ENCODE results near the gene HOXA10.

HOXA10 gene

DNA sequence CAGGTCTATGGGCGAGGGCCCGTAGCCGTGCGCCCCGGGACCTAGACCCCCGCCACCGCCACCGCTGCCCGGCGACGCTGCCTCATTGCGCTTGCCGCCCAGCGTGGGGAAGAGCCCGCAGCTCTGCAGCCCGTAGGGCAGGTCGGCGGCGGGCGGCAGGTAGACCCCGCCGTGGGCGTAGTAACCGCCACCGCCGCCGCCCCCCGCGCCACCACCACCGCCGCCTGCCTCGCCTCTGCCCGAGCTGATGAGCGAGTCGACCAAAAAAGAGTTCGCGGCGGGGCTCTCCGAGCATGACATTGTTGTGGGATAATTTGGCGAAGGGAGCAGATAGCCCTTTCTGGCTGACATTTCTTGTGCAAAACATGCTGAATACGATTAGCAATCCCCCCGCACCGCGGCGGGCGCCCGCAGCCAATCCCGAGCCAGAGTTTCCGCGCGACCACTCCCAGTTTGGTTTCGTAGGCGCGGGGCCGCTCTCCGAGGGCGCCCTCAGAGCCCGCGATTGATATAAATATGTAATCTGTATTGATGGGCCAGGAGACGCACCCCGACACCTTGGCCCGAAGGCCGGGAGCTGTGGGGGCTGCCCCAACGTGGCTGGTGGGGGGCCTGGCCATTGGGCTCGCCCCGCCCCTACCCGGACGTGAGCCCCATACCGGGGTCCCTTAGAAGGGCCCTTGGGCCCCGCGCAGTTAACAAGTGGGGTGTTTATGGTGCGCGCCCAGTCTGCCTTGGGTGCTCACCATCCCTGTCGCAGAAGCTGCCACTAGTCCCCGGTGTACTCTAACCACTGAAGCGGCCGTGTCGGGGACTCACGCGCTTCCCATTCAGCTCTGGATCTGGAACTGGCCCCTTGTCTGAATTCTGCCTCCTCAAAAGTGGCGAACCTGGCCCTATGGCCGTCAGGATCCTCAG lies at the start of gene HOXA10:
HOXA10 (minus strand) TSS at position 365 of the 918 bp plus-strand sequence; CDS start at position 351, 14 bp downstream.
- Histone ChIP-seq H3K4me1 (ENCODE audit: control insufficient read depth, low read depth, low read length) (no peaks in the 10 kb centered on the region), H3K27me3 (ENCODE audit: control insufficient read depth, insufficient read depth, low read length) (peaks cover 100% of the 10 kb centered on the region), H3K4me3 (ENCODE audit: low read length) (no peak within 1 kb of the TSS), H3K9me3 (ENCODE audit: control insufficient read depth, low read depth, low read length) (no peaks in the 10 kb centered on the region), H3K27ac (ENCODE audit: low read length) (no peak within 1 kb of the TSS), H3K9ac (ENCODE audit: low read length) (no peak within 1 kb of the TSS), H3K36me3 (ENCODE audit: control insufficient read depth, low read depth, low read length) (no peaks in the 10 kb centered on the region)

DNA sequence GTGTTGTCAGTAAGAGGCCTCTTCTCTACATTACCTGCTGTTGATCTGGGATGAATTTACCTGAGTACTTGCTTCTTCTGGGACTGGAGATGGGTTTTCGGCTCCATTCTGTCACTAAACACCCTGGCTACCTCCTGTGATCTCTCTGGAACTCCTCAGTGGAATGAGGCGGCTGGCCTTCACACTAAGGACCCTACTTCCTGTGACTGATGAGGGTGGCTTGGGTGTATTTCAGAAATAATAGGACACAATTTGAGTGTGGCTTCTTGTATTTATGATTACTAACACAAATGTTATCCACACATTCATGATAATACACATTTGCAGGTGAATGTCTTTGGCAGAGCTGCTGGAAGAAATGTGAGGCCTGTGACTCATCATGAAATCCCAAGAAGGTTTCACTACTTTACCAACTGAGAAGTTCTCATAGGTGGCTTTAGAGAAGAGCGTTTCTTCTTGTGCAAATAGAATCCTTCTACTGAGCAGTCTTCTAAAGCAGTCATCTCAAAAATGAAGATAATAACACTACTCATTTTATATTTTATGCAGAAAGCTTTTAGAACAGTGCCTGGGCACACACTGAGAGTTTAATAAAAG lies 47.2 kb upstream of the HOXA10 start:
- Histone ChIP-seq H3K27ac (ENCODE audit: low read length) (no peak overlapping the region), H3K27me3 (ENCODE audit: control insufficient read depth, insufficient read depth, low read length) (peaks cover 100% of the 10 kb centered on the region), H3K9me3 (ENCODE audit: control insufficient read depth, low read depth, low read length) (no peaks in the 10 kb centered on the region), H3K4me1 (ENCODE audit: control insufficient read depth, low read depth, low read length) (peaks cover 10% of the 10 kb centered on the region), H3K36me3 (ENCODE audit: control insufficient read depth, low read depth, low read length) (no peaks in the 10 kb centered on the region), H3K4me3 (ENCODE audit: low read length) (no peak overlapping the region), H3K9ac (ENCODE audit: low read length) (no peak overlapping the region)

DNA sequence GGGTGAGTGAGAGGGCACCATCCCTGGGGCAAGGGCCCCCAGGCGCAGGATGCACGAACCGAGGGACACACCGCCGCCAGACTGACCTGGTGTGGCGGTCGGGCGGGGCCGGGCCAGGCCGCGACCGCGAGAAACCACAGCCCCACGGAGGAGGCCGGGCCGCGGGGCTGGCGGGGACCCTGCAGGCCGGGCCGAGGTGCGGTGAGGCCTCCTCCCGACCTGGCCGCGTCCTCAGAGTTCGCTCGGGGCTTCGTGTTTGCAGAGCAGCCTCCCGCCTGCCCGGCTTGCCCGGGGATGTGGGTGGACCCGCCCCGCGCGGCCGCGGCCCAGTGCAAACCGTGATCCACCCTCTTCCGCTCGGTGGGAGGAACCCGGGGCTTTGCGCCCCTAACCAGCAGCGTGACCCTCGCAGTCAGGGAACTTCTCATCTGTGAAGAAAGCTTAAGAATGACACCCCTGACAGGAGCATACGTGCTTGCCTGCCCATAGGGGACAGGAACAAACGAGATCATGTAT lies 46.4 kb upstream of the HOXA10 start:
- Histone ChIP-seq H3K27ac (ENCODE audit: low read length) (no peak overlapping the region), H3K36me3 (ENCODE audit: control insufficient read depth, low read depth, low read length) (no peaks in the 10 kb centered on the region), H3K27me3 (ENCODE audit: control insufficient read depth, insufficient read depth, low read length) (peaks cover 100% of the 10 kb centered on the region), H3K4me1 (ENCODE audit: control insufficient read depth, low read depth, low read length) (peaks cover 10% of the 10 kb centered on the region), H3K9ac (ENCODE audit: low read length) (no peak overlapping the region), H3K4me3 (ENCODE audit: low read length) (no peak overlapping the region), H3K9me3 (ENCODE audit: control insufficient read depth, low read depth, low read length) (no peaks in the 10 kb centered on the region)

DNA sequence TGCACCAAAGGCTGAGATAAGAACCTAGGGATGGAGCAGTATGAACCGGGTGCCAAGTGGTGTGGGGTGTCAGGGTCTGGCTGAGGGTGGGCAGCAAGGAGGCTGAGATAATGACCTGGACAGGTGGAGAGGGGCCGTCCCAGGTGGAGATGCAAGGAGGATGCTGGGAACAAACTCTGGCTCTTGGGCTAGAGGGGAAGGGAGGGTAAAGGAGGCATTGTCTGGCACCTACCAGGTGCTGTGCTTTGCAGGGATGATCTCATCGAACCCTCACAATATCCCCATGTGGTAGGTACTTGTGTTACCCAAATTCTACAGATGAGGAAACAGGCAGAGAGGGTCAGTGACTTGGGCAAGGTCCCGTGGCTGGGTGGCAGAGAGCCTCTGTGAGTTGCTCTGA lies 45.7 kb upstream of the HOXA10 start:
- Histone ChIP-seq H3K9me3 (ENCODE audit: control insufficient read depth, low read depth, low read length) (no peaks in the 10 kb centered on the region), H3K27ac (ENCODE audit: low read length) (no peak overlapping the region), H3K27me3 (ENCODE audit: control insufficient read depth, insufficient read depth, low read length) (peaks cover 100% of the 10 kb centered on the region), H3K9ac (ENCODE audit: low read length) (no peak overlapping the region), H3K4me1 (ENCODE audit: control insufficient read depth, low read depth, low read length) (peaks cover 10% of the 10 kb centered on the region), H3K4me3 (ENCODE audit: low read length) (no peak overlapping the region), H3K36me3 (ENCODE audit: control insufficient read depth, low read depth, low read length) (no peaks in the 10 kb centered on the region)

DNA sequence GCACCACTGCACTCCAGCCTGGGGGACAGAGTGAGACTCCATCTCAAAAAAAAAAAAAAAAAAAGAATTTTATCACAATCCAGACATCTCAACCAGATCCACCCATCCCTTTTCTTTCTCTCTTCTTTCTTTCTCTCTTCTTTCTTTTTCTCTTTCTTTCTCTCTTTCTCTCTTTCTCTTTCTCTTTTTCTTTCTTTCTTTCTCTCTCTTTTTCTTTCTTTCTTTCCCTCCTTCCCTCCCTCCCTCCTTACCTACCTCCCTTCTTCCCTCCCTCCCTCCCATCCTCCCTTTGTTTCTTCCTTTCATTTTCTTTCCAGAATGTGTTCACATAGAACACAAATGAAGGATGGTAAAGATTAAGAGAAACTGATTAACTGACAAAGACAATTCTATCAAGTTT lies 43.8 kb upstream of the HOXA10 start:
- Histone ChIP-seq H3K9ac (ENCODE audit: low read length) (no peak overlapping the region), H3K4me1 (ENCODE audit: control insufficient read depth, low read depth, low read length) (peaks cover 11% of the 10 kb centered on the region), H3K9me3 (ENCODE audit: control insufficient read depth, low read depth, low read length) (no peaks in the 10 kb centered on the region), H3K27me3 (ENCODE audit: control insufficient read depth, insufficient read depth, low read length) (peaks cover 100% of the 10 kb centered on the region), H3K36me3 (ENCODE audit: control insufficient read depth, low read depth, low read length) (no peaks in the 10 kb centered on the region), H3K4me3 (ENCODE audit: low read length) (no peak overlapping the region), H3K27ac (ENCODE audit: low read length) (no peak overlapping the region)

DNA sequence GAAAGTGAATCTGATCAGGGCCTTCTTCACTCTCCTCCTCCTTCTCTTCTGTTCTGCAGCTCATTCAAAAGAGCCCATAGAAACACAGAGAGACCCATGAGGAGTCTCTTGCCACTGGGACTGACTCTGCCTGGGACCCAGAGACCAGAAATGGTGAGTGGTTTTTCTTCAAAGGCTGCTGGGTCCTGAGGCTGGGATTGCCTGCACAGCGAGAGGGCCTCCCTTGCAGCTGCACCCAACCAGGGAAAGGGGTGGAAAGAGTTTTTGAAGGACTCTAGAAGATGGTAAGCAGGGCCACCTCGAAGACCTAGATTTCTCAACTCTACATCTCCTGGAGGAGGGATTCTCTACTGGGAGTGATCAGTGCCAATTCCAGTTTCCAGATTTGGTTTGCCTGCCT lies 41.2 kb upstream of the HOXA10 start:
- Histone ChIP-seq H3K9me3 (ENCODE audit: control insufficient read depth, low read depth, low read length) (no peaks in the 10 kb centered on the region), H3K27me3 (ENCODE audit: control insufficient read depth, insufficient read depth, low read length) (peaks cover 100% of the 10 kb centered on the region), H3K9ac (ENCODE audit: low read length) (no peak overlapping the region), H3K4me3 (ENCODE audit: low read length) (no peak overlapping the region), H3K36me3 (ENCODE audit: control insufficient read depth, low read depth, low read length) (no peaks in the 10 kb centered on the region), H3K27ac (ENCODE audit: low read length) (no peak overlapping the region), H3K4me1 (ENCODE audit: control insufficient read depth, low read depth, low read length) (peaks cover 9% of the 10 kb centered on the region)

DNA sequence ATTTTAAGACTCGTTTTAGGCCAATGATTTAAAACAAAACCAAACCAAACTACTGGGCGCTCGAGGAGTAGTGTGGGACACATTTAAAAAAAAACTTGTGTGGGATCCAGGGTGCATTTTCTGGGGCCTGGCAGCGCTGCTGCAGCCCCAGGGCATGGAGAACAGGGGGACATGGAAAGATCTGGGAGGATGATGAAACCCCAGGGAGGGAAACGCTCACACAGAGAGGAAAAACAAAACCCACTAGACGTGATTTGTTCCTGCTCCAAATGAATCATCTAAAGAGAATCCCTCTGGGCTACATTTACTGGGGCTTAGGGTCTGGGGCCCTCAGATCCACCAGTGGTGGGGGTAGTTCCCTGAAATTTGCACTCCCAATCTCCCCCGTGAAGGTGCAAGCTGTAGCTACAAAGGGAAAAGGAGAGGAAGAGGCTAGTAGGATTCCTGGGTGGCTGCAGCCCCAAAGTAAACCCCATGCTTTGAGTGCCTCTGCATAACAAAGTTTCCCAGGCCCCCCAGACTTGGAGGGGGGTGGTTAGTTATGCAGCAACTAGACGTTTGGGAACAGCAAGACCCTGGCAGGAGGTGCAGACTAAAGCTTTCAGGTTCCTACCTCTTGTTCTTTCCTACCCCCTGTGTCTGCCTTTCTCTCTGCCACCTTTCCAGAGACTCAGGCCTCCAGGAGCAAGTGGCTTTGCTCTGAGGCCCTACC lies 40.3 kb upstream of the HOXA10 start:
- no peaks in the 10 kb centered on the region for H3K9me3 ChIP-seq (ENCODE audit: control insufficient read depth, low read depth, low read length)
- H3K27ac ChIP-seq (ENCODE audit: low read length), result no peak overlapping the region
- peaks cover 9% of the 10 kb centered on the region for H3K4me1 ChIP-seq (ENCODE audit: control insufficient read depth, low read depth, low read length)
- H3K36me3 ChIP-seq (ENCODE audit: control insufficient read depth, low read depth, low read length), result no peaks in the 10 kb centered on the region
- no peak overlapping the region for H3K9ac ChIP-seq (ENCODE audit: low read length)
- peaks cover 100% of the 10 kb centered on the region for H3K27me3 ChIP-seq (ENCODE audit: control insufficient read depth, insufficient read depth, low read length)
- H3K4me3 ChIP-seq (ENCODE audit: low read length), result no peak overlapping the region

DNA sequence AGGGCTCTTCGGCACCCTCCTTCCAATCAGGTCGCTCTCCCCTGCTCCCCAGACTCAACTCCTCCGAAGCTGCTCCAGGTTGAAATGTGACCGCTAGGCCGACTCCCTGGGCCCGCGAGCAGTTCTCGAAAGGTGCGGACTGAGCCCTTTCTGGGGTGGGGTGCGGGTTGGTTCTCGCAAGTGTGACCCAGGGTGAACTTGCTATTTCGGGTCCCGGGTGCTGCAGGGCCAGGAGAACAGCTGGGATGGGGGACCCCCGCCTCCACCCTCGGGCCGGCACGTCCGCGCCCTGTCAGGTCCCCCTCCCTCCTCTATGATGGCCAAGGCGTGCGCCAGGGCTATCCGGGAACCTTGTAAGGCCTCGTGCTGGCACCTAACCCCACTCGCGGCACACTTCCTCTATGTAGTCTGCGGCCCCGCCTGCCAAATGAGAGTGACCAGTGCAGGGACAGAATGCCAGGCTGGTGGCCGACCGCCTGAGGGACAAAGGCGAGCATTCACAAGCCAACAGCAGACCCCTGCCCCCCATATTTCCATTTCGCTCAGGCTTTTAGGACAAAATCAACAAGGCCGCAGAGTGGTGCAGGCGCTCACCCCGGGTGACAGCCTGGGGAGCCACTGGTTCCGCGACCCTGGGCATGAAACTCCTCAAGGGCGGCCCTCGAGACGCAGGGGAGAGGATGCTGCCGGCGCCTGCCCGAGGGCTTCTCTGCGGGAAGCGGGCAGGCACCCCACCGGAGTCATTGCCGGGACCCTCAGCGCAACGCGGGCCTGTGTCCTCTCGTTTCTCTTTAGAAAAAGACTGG lies 39.5 kb upstream of the HOXA10 start:
- Histone ChIP-seq H3K4me3 (ENCODE audit: low read length) (no peak overlapping the region), H3K4me1 (ENCODE audit: control insufficient read depth, low read depth, low read length) (peaks cover 9% of the 10 kb centered on the region), H3K27ac (ENCODE audit: low read length) (no peak overlapping the region), H3K27me3 (ENCODE audit: control insufficient read depth, insufficient read depth, low read length) (peaks cover 100% of the 10 kb centered on the region), H3K9ac (ENCODE audit: low read length) (no peak overlapping the region), H3K9me3 (ENCODE audit: control insufficient read depth, low read depth, low read length) (no peaks in the 10 kb centered on the region), H3K36me3 (ENCODE audit: control insufficient read depth, low read depth, low read length) (no peaks in the 10 kb centered on the region)

DNA sequence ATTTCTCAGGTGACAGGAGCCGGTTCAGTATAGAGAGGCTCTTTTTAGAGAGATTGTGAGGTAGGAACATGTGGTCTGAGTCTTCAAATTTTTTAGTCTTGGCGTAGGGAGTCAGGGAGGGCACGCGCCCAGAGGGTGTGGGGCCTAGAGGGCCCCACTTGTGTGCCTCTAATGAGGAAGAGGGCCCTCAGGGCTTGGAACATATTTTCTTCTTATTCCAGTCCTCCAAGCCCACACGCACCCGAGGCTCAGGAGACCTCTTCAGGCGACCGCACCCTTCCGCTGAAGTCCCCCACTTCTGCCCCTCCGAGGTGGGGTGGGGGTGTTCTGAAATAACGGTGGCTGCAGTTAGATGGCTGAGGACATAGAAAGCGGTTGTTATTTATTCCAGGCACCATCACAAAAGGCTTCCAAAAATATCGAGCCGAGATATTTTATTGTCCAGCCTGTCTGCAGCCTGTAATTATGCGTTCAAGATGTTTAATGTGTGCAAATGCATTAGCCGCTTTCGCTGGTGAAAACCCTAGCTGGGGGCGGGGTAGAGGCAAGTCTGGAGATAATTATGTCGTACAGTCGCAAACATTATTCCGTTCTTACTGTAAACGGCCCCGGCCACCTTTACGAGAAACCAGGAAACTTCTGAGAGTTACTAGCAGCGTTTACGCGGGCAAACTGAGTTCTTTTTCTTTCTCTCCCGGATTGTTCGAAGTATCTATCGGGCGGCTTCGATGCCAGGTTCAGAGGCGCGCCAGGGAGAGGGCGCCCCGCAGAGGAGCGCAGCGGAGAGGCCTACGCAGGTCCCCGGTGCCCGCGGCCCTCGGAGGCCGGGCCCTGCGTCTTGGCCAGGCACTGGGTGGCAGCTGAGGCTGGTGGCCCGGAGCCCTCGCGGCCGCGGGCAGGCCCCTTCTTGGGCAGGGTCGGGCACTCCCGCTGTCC lies 38.6 kb upstream of the HOXA10 start:
- Histone ChIP-seq H3K4me3 (ENCODE audit: low read length) (no peak overlapping the region), H3K36me3 (ENCODE audit: control insufficient read depth, low read depth, low read length) (no peaks in the 10 kb centered on the region), H3K9ac (ENCODE audit: low read length) (no peak overlapping the region), H3K9me3 (ENCODE audit: control insufficient read depth, low read depth, low read length) (no peaks in the 10 kb centered on the region), H3K4me1 (ENCODE audit: control insufficient read depth, low read depth, low read length) (peaks cover 9% of the 10 kb centered on the region), H3K27ac (ENCODE audit: low read length) (no peak overlapping the region), H3K27me3 (ENCODE audit: control insufficient read depth, insufficient read depth, low read length) (peaks cover 100% of the 10 kb centered on the region)

DNA sequence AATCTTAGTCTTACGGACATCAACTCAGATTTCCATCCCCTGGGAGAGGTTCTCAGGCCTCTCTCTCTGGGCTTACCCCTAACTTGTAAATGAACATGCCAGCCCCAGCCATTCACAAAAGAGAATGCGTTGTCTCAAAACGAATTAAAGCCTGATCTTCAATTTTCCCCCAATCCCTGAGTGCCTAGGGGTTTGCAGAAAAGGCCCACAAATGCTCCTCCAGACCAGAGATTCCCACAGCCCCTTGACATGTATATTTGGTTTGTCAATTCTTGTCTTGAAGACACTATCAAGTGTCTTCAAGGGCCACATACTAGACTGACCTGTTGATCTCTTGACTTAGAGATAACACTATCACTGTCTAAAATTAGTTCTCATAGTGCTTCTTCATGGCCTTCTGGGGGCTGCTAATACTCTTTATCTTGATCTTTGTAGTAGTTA lies 37.7 kb upstream of the HOXA10 start:
- Histone ChIP-seq H3K36me3 (ENCODE audit: control insufficient read depth, low read depth, low read length) (no peaks in the 10 kb centered on the region), H3K27ac (ENCODE audit: low read length) (no peak overlapping the region), H3K4me3 (ENCODE audit: low read length) (no peak overlapping the region), H3K9me3 (ENCODE audit: control insufficient read depth, low read depth, low read length) (no peaks in the 10 kb centered on the region), H3K4me1 (ENCODE audit: control insufficient read depth, low read depth, low read length) (peaks cover 9% of the 10 kb centered on the region), H3K9ac (ENCODE audit: low read length) (no peak overlapping the region), H3K27me3 (ENCODE audit: control insufficient read depth, insufficient read depth, low read length) (peaks cover 100% of the 10 kb centered on the region)

Measured in iPS-18a (cell line).